Uterus (tissue), 2 donors: ENCODE results near the gene SERPINF2.

Source experiments
- POLR2A ChIP-seq, 2 donors: fragments of 450-650 bp; IDR thresholded peaks; one replicate each; pipeline ENCODE4 v1.6.1; 2016; ENCODE audit warnings: antibody characterized with exemption in 2 of 2, mild to moderate bottlenecking in 1 of 2, moderate library complexity in 1 of 2
- TF ChIP-seq, protein P1 (sequence below), 4 experiments: fragments of 200-600 bp in 2 of 4; fragments of 450-650 bp in 2 of 4; sonication (generic) in 2 of 4; IDR thresholded peaks; one replicate each; pipeline ENCODE4 v1.5.1; 2016 to 2019; ENCODE audit warnings: antibody characterized with exemption in 4 of 4, mild to moderate bottlenecking in 2 of 4, moderate library complexity in 1 of 4

DNA sequence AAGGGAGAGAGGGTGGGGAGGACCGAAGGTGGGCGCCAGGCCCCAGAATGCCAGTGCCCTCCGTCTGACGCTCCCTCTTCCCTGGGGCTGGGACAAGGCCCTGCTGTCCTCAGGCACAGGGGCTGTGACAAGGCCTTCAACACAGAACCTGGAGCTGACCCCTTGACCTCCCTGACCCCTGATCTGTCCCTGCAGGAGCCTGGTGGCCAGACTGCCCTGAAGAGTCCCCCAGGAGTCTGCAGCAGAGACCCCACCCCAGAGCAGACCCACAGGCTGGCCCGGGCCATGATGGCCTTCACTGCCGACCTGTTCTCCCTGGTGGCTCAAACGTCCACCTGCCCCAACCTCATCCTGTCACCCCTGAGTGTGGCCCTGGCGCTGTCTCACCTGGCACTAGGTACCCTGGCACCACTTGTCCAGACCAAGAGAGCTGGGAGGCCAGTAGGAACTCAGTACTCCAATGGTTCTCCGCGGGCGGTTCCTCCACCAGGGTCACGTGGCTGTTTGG is 2.9 kb downstream of the SERPINF2 start:
- TF ChIP-seq, protein P1, sequence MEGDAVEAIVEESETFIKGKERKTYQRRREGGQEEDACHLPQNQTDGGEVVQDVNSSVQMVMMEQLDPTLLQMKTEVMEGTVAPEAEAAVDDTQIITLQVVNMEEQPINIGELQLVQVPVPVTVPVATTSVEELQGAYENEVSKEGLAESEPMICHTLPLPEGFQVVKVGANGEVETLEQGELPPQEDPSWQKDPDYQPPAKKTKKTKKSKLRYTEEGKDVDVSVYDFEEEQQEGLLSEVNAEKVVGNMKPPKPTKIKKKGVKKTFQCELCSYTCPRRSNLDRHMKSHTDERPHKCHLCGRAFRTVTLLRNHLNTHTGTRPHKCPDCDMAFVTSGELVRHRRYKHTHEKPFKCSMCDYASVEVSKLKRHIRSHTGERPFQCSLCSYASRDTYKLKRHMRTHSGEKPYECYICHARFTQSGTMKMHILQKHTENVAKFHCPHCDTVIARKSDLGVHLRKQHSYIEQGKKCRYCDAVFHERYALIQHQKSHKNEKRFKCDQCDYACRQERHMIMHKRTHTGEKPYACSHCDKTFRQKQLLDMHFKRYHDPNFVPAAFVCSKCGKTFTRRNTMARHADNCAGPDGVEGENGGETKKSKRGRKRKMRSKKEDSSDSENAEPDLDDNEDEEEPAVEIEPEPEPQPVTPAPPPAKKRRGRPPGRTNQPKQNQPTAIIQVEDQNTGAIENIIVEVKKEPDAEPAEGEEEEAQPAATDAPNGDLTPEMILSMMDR (IDR thresholded peaks at IDR 0.05), result no peak
- TF ChIP-seq POLR2A (IDR thresholded peaks at IDR 0.05), result no peak
